K562 (cell line): ENCODE results near the gene C16orf89. TPM values are rescaled to one million over a fixed set of nuclear protein-coding genes. Genes with fewer than 3 reads are reported as not detected.

ENCODE experiments used
- CBX1 ChIP-seq: sonication (generic); IDR thresholded peaks from 2 replicates; pipeline ENCODE4 v1.6.1; 2016; ENCODE audit warnings: antibody characterized with exemption, low read depth, mild to moderate bottlenecking
- ELF1 ChIP-seq: fragments of 200-800 bp; sonication (Bioruptor generic); IDR thresholded peaks from 2 replicates; pipeline ENCODE4 v1.6.1; 2016; ENCODE audit warnings: missing genetic modification characterization, missing compliant biosample characterization
- ESRRA ChIP-seq: fragments of 450-650 bp; IDR thresholded peaks from 2 replicates; pipeline ENCODE4 v1.6.1; 2014; ENCODE audit warnings: low read depth, mild to moderate bottlenecking, moderate library complexity, borderline replicate concordance
- ETV6 ChIP-seq, 3 experiments: fragments of 150-350 bp in 1 of 3; sonication (generic) in 1 of 3; formaldehyde crosslinking in 1 of 3; IDR thresholded peaks; 2 replicates each; pipeline versions ENCODE4 v1.6.1 to v1.8.0; 2014 to 2022; ENCODE audit warnings: borderline replicate concordance in 2 of 3, low read depth in 2 of 3, antibody characterized with exemption in 1 of 3, low read length in 1 of 3, mild to moderate bottlenecking in 1 of 3, missing genetic modification reagents in 1 of 3
- LEF1 ChIP-seq: fragments of 450-650 bp; IDR thresholded peaks from 2 replicates; pipeline ENCODE4 v1.6.1; 2016; ENCODE audit warnings: mild to moderate bottlenecking
- POLR2AphosphoS5 ChIP-seq: IDR thresholded peaks from 2 replicates; pipeline ENCODE4 v1.6.1; 2011; ENCODE audit warnings: mild to moderate bottlenecking, low read depth, low read length, moderate library complexity; ENCODE audit not compliant: control insufficient read depth, insufficient read depth
- RAD51 ChIP-seq: fragments of 450-650 bp; IDR thresholded peaks from 2 replicates; pipeline ENCODE4 v1.7.1; 2016; ENCODE audit warnings: low read depth, mild to moderate bottlenecking, borderline replicate concordance
- SIX5 ChIP-seq, 2 experiments: IDR thresholded peaks; 2 replicates each; pipeline ENCODE4 v1.6.1; 2011; ENCODE audit warnings: low read length in 2 of 2, borderline replicate concordance in 1 of 2, low read depth in 1 of 2, mild to moderate bottlenecking in 1 of 2, moderate library complexity in 1 of 2; ENCODE audit not compliant: insufficient read depth in 1 of 2
- SREBF2 ChIP-seq: sonication (generic); formaldehyde crosslinking; IDR thresholded peaks from 2 replicates; pipeline ENCODE4 v1.4.0; 2020; ENCODE audit warnings: mild to moderate bottlenecking, missing genetic modification reagents
- TOE1 ChIP-seq, 2 experiments: fragments of 450-650 bp in 1 of 2; sonication (generic) in 1 of 2; formaldehyde crosslinking in 1 of 2; IDR thresholded peaks; 2 replicates each; pipeline versions ENCODE4 v1.7.1 to v1.8.0; 2016 to 2022; ENCODE audit warnings: borderline replicate concordance in 2 of 2, mild to moderate bottlenecking in 2 of 2, antibody characterized with exemption in 1 of 2, inconsistent platforms in 1 of 2, low read depth in 1 of 2, missing genetic modification reagents in 1 of 2, moderate library complexity in 1 of 2
- ZBTB40 ChIP-seq, 2 experiments: fragments of 450-650 bp in 1 of 2; sonication (generic) in 1 of 2; formaldehyde crosslinking in 1 of 2; IDR thresholded peaks; 2 replicates each; pipeline versions ENCODE4 v1.7.1 to v1.9.0; 2016 to 2022; ENCODE audit warnings: inconsistent platforms in 1 of 2, mild to moderate bottlenecking in 1 of 2, missing genetic modification reagents in 1 of 2
- ZBTB7A ChIP-seq: IDR thresholded peaks from 2 replicates; pipeline ENCODE4 v1.6.1; 2011; ENCODE audit warnings: low read depth, mild to moderate bottlenecking, low read length, moderate library complexity, borderline replicate concordance; ENCODE audit not compliant: control insufficient read depth
- ZBTB9 ChIP-seq: fragments of 450-650 bp; formaldehyde crosslinking; IDR thresholded peaks from 2 replicates; pipeline ENCODE4 v1.4.0; 2020; ENCODE audit warnings: mild to moderate bottlenecking, moderate library complexity
- polyA plus RNA-seq, 8 experiments: library from polyadenylated mRNA; depleted of rRNA in 4 of 8; stranded (reverse) in 5 of 8; unstranded in 3 of 8; fragments of >200 nt; fragmentation: Nextera tagmentation in 2 of 8; fragmentation: Illumina TruSeq in 1 of 8; extraction: Ambion mirVana in 2 of 8; extraction: Trizol in 1 of 8; gene quantifications; 2 replicates each; pipeline versions ENCODE4 v1.2.1 to v1.2.3, GENCODE V29; 2011 to 2014; ENCODE audit warnings: inconsistent platforms in 1 of 8, missing spikeins in 1 of 8
- total RNA-seq, 7 experiments: library from RNA; depleted of rRNA in 6 of 7; stranded (reverse); fragments of >200 nt in 6 of 7; fragmentation: Illumina TruSeq in 2 of 7; extraction: Trizol in 2 of 7; gene quantifications; 2 replicates each; pipeline versions ENCODE4 v1.2.1 to v1.2.3, GENCODE V29; 2011 to 2021; ENCODE audit warnings: low replicate concordance in 1 of 7

Gene C16orf89
- total and polyA plus RNA-seq, 9 of the 15 experiments (the other 6 are each of a cell fraction or from before 2014, with no cell fraction given), result not detected

GRCh38 chr16:5033256-5034166 lies 32.2 kb downstream of the C16orf89 start, which contains the start of gene NAGPA (continued):
- TF ChIP-seq ESRRA (0 out of 2 replicates have a peak, but pooled peaks have one; percentile 12), RAD51 (peak; percentile 99), SREBF2 (CRISPR knock-in tag) (no peak), ELF1 (tag) (0 out of 2 replicates have a peak, but pooled peaks have one; percentile 27), CBX1 (peak; percentile 89), POLR2AphosphoS5 (peak; percentile 29; the same call in 1 of the 2 replicates), LEF1 (peak; percentile 23; the same call in 1 of the 2 replicates), ZBTB7A (no peak), ZBTB40 (IDR thresholded peaks at IDR 0.05) (0 out of 2 replicates have a peak, but pooled peaks have one; percentile 35), ZBTB40 (CRISPR knock-in tag; IDR thresholded peaks at IDR 0.05) (no peak), ETV6 (IDR thresholded peaks at IDR 0.05; ENCODE audit: borderline replicate concordance in 1 of 2, low read depth in 2 of 2, low read length in 1 of 2) (peak in 1 of 2 experiments; percentile 37; a peak in 1 of 4 replicates), ETV6 (CRISPR knock-in tag; IDR thresholded peaks at IDR 0.05; ENCODE audit: borderline replicate concordance) (no peak), SIX5 (IDR thresholded peaks at IDR 0.05; ENCODE audit: borderline replicate concordance in 1 of 2, insufficient read depth in 1 of 2, low read depth in 1 of 2, low read length in 2 of 2) (peak in 1 of 2 experiments; percentile 37; a peak in 1 of 4 replicates), TOE1 (IDR thresholded peaks at IDR 0.05; ENCODE audit: borderline replicate concordance) (peak; percentile 93), TOE1 (CRISPR knock-in tag; IDR thresholded peaks at IDR 0.05; ENCODE audit: borderline replicate concordance, low read depth) (no peak), ZBTB9 (0 out of 2 replicates have a peak, but pooled peaks have one; percentile 56)
